Right renal cortex interstitium (tissue), 3 donors: ENCODE results near the gene SDC1. TPM values are rescaled to one million over a fixed set of nuclear protein-coding genes. Genes with fewer than 3 reads are reported as not detected.
"Not testable (repeated sequence)": the region's sequence is repeated elsewhere in the genome, so short reads cannot be mapped to it uniquely, and the experiment has no call there.

Source experiments
- DNase-seq, 3 donors: peaks; one replicate each; pipeline ENCODE4 v3.0.0-alpha.2; 2013; ENCODE audit warnings: low read depth in 3 of 3, low spot score in 2 of 3
- polyA plus RNA-seq, 3 donors: library from polyadenylated mRNA; unstranded; fragments of 120-200 nt; gene quantifications; one replicate each; pipeline ENCODE4 v1.2.1, GENCODE V29; 2013; ENCODE audit not compliant: insufficient read length in 3 of 3

SDC1 gene, protein sequence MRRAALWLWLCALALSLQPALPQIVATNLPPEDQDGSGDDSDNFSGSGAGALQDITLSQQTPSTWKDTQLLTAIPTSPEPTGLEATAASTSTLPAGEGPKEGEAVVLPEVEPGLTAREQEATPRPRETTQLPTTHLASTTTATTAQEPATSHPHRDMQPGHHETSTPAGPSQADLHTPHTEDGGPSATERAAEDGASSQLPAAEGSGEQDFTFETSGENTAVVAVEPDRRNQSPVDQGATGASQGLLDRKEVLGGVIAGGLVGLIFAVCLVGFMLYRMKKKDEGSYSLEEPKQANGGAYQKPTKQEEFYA
- polyA plus RNA-seq = 10 to 100 TPM; 19.7 to 24.1 (median 20.2) TPM

DNA sequence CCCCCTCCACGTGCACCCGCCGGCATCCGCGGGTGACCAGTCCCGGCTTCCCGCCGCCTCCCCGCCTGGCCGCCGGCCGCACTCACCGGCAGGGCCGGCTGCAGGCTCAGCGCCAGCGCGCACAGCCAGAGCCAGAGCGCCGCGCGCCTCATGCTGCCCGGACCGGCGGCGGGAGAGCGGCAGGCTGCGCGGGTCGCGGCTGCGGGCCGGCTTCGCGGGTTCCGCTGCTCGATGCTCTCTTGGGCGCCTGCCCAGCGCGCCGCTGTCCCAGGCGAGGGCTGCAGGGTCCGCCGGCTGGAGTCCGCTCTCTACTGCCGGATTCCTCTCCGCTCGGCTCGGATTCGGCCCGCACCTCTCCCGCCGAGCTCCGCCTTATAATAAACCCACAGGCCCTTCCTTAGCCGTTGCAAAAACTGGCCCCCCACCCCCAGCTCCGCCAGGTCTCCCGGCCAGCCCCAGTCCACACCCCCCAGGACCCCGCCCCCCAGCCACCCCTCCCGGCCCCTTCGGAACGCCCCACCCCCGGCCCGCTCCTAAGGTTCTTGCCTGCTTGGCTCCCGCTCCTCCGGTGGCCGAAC is at the start of gene SDC1:
SDC1 (minus strand) TSS at position 415 of the 578 bp plus-strand sequence; CDS start at position 152, 263 bp downstream.
- no peak for DNase-seq

DNA sequence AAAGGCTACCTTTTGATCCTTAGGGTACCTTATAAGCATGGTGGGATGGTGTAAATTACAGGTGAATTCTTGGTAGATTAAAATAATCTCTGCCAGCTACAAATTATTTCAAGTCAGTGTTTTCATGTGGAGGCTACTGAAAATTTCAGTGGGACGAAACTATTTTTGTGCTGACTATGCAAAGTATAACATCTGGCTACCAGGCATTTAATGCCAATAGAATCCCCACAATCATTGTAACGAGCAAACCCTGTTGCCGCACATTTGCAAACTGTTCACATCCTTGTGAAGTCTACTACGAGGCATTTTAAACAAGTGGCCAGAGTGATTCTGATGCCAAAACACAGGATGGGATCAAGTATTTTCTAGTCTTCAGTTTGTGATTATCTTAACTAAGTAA is 48.1 kb upstream of the SDC1 start:
- no peak for DNase-seq

DNA sequence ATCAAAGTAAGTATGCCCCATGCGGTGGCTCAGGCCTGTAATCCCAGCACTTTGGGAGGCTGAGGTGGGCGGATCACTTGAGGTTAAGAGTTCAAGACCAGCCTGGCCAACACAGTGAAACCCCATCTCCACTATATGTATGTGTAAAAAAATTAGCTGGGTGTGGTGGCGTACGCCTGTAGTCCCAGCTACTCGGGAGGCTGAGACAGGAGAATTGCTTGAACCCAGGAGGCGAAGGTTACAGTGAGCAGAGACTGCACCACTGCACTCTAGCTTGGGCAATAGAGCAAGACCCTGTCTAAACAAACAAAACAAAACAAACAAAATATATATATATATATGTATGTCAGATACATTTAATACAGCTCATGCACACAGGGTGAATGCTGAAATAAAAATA is 43.4 kb upstream of the SDC1 start:
- not testable (repeated sequence) for DNase-seq

DNA sequence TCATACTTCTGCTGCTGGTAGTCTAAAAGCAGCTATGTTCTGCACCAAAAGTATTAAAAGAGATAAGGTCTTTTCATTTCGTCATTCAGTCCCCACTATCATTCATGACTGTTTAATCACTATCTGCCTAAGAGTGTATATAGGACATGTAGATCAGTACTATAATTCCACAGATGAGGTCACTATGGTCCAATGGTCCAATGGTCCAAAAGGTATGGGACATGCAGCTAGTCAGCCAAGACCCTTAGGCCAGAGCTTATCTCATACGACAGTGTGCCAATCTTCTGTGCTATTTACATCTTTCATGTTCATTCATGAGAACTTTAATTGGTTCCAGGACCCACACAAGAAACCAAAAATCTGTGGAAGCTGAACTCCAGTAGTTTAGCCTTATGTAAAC is 42.6 kb upstream of the SDC1 start:
- no peak for DNase-seq

DNA sequence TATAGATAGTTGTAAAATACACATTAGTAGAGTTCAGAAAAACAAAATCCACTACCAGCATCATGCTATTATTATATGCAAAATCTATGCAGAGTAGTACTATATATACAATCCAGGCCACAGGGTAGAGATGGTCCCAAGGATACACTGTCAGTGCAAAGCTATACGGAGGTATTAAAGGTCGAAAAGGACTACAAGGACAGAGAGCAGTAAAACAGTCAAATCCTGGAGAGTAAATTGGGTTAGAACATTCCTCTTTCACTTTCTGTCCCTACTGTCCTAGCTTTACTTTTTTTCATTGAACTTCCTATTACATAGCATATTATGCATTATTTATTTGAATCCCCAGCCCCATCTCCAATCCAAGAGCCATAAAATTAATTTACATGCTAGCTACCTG is 39.7 kb upstream of the SDC1 start:
- no peak for DNase-seq

DNA sequence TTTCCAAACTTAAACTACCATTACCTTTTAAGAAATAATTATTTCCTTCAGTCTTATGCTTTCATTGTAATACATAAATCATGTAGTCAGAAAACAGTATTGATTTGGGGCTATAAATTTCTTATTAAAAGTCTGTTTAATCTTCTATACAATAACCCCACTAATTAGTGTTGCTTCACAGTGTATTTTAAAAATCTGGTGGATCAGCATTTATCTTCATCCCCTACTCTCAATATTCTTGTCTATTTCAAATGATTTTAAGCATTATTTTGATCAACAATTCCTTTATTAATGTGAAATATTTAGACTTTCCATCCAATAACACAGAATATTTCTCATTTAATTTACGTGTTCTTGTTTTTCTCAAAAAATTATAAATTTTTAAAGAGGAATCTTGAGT is 32.5 kb upstream of the SDC1 start:
- DNase-seq = no peak

DNA sequence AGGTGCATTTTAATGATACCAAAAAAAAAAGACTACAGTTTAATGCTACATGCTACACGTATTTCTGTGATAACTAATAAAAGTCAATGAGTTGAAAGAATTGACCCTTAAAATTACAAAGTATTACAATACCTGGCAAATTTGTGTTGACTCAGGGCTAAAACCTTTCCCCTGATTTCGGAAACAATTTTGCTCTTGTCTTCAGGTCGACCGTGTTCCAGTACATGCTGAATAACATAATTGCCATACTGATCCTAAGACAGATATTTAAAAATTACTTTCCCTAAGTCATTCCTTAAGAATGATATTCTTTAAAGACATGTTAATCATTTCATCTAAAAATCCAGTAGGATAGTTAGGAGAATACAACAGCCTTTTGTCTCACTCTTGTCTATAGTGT is 29.8 kb upstream of the SDC1 start:
- no peak for DNase-seq

DNA sequence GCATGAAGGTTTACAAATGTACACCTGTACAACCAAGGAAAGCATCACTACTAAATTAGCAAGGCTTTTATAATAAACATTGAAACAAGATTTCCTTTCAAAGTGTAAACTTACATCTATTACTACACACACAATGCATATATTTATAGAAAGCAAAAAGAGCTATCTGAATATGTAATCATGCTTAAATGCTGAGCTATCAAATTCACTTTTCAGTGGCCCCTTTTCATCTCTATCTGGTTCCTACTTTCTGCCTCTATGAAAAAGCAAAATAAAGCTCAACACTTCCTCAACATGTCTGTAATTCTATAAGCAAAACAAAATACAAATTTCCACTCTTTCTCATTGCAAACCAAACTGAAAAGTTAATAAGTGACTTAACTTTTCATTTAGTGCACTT is 25.5 kb upstream of the SDC1 start:
- DNase-seq = no peak

DNA sequence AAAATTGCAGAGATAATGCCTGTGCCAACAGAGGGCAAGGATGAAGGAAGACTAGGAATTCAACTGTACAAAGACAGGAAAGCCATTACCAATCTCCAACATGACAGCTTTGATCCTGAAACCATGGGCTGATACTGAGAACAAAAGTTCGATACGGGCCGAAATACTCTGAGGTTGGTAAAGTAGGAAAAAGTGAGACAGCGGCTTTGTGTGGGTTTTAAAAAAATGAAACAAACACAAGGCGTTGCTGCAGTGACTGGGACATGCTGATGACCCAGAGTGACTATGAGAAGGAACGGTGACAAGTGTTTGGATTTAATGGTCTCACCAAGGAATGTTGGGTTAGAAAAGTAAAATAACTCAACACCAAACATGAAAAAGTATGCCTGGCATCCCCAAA is 24.2 kb upstream of the SDC1 start:
- no peak for DNase-seq

DNA sequence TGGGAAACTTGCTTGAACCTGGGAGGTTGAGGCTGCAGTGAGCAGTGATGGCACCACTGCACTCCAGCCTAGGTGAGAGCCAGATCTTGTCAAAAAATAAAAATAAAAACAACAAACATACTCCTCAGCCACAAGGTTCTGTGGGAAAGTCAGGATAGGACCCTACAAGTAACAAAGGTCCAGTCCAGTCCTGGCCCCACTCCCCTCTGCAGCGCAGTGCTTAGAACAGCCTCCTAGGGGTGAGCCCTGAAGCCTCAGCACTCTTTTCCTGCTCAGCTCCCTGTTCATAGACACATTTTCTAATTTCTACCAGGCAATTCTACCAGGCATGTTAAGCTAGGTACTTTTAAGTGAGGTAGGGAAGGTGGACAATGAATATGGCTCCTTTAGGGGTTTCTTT is 22.2 kb upstream of the SDC1 start:
- DNase-seq = no peak

DNA sequence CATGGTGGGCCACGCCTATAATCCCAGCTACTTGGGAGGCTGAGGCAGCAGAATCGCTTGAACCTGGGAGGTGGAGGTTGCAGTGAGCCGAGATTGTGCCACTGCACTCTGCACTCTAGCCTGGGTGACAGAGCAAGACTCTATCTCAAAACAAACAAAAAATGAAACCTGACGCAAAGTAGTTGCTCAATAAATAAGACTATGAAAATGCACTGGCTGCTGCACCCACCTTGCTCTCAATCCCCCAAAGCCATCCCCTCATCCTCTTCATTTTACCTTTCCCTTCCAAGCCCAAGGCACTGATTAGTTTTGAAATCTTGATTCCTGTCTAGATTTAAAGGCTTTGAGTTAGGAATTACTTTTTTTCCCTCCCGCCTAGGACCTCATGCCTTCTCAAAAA is 18.7 kb upstream of the SDC1 start:
- DNase-seq = not testable (repeated sequence)

DNA sequence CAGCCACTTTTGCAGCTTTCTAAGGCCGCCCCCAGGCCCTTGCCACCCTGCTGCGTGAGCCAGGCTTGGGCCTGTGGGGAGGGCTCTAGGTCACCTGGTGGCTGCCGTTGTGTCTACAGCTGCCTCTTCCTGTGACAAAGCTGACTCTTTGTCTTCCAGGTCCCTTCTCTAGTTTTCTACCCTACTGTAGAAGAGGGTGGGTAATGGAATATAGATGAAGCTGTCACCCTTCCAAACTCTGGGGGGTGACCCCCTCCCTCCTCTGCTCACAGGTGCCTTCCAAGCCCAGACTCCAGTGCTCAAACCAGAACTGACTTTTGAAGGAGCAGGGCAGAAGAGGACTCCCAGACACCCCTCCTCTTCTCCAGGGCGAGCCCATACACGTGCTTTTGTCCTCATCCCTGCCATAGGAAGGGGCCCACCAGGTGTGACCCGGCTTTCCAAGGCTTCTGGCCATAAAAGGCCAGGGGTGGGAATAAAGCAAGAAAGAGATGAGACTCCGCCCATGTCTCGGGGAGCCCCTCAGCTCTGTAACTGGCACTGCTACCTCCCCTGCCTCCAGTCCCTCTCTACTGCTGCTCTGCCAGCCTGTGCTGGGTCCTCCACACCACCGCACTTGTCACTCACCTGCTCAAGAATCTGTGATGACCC is 17.9 kb upstream of the SDC1 start:
- no peak for DNase-seq

DNA sequence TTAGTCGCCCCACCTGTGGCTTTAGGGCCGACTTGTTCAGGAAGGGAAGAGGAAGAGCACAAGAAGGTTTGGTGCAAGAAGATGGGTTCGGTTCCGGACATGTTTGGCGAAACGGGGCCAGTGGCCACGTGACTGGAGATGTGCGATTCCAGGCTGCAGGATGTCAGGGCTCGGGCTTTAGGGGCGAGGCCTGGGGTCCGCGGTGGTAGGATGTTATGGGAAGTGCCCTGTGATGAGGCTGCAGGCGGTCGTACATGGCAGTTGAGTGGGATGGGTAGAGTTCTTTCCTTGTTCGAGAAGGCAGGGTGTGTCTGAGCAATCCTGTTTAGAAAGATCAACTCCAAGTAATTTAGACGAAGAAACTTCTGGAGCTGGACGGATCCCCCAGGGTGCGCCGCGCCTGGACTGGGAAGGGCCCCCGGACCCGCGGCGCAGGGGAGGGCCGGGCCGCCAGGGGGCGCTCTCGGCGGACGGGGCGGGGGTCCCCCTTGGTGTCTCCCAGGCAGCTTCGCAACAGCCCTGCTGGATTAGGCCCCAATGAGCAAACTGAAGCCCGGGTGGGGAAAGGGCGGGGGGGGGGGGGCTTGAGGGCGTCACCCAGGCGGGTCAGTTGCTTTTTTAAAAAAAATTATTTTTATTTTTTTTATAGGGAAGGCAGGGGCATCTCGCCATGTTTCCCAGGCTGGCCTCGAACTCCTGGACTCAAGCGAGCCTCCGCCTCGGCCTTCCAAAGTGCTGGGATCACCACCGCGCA is 17.2 kb upstream of the SDC1 start:
- DNase-seq = no peak

DNA sequence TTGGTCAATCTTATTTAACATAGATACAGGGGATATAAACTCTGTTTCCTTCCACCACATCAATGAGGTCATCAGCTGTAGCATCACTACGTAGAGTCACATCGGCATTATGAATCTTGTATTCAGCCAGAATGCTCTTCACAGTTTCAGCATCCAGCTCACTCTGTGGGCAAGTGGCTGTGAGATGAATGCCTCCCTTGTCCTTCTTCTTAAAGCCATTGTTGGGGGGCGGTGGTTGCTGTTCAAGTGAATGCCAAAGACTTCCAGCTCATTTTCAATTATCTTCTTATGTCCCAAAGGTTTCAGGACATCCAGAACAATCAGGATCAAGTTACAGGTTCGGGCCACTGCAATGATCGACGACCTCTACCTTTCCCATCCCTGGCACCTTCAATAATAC is 15.4 kb upstream of the SDC1 start:
- DNase-seq = not testable (repeated sequence)

DNA sequence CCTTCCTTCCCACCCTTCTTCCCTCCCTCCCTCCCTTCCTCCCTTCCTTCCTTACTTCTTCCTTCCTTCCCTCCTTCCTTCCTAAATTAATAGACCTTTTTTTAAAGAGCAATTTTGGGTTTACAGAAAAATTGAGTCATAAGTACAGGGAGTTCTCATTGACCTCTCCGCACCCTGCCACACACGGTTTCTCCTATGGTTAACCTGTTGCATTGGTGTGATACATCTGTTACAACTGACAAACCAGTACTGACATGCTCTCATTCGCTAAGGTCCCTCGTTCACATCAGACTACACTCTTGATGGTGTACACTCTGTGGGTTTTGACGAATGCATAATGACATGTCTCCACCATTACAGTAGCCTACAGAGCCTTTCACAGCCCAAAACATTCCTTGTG is 11.6 kb upstream of the SDC1 start:
- no peak for DNase-seq

DNA sequence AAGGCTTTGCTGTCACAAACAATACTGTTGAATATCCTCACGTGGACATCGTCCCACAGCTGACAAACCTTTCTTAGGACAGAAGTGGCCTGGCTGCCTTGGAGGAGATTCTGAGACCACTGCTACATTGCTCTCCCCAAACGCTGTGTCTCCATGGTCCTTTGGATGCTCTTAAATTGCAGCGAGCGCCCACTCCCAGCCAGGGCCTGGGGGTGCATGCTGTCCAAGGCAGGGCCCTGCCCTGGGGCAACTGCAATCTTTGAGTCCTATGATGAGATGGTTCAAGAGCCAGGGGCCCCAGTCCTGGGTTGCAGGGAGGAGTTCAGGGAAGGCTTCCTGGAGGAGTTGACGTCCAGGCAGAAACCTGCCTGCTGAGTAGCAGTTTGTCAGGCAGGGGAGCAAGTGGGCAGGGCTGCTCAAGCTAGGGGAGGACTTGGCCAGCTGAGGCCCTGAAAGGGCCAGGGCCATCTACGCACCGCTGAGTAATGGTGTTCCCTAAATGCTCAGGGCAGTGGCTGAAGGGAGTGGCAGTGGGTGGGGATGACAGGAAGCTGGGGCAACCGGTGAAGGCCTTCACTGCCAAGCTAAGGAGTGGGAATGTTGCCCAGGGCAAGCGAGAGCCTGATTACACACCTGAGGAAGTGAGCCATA is 10.8 kb upstream of the SDC1 start:
- no peak for DNase-seq

DNA sequence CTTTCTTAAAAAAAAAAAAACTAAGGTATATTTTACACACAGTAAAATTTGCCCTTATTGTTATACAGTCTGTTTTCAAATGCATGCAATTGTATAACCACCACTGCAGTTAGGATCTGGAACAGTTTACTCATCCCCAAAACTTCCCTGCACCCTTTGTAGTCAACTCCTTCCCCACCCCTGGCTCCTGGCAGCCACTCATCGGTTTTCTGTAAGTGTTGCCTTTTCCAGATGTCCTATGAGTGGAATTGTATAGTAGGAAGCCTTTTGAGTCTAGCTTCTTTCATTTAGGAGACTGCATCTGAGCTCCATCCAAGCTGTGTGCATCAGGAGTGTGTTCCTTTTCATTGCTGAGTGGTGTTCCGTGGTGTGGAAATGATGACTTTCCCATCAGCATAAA is 9.7 kb upstream of the SDC1 start:
- DNase-seq = not testable (repeated sequence)

DNA sequence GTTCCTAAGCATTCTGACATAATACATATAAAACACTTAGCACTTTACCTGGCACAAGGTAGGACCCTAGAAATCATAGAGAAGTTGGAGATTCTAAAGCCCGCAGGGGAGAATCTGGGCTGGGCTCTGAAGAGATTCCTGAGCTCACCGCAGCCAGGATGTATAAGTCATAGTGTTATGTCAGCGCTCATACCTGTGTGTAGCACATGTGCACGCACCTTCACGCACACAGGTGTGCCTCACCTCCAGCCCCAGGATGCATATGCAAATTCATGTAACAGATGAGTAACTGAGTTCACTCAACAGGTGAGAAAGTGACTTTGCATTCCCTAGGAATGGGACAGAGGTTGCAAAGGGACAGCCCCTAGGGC is 7.9 kb upstream of the SDC1 start:
- DNase-seq = no peak

DNA sequence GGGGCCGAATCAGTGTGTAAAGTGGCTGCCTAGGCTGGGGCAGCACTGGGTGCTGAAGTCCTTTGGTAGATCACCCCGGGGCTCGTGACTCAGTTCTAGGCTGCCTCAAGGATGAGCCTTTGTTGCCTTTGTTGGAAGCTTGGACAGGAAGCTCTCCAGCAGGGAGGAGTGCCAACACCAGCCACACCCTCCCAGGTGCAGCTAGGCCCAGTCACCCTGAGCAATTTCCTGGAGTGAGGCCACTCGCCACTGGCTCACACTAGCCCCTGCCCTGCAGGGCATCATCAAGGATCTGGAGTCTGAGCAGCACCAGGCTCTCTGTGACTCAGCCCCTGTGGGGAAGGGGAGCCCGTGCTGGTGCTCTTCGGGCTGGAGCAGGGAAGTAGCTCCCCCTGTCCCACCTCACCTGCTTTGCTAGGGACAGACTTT is 6.7 kb upstream of the SDC1 start:
- DNase-seq = no peak

DNA sequence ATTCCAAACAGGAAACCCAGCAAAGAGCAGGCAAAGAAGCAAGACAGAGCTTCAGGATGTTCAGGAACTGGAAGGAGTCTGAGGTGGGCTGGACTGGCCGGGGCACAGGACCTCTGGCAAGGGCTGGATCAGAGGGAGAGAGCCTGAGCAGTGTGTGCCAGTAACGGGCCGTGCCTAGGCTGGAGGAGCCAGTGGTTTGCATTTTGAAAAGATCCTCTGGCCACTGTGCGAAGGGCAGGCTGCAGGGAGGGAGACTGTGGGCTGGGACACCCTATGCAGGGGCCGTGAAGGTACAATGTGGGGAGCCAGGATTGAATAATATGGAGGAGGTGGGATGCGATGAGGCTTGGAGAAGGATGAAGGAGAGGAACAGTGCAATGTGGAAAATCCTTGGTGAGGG is 6.2 kb upstream of the SDC1 start:
- no peak for DNase-seq

DNA sequence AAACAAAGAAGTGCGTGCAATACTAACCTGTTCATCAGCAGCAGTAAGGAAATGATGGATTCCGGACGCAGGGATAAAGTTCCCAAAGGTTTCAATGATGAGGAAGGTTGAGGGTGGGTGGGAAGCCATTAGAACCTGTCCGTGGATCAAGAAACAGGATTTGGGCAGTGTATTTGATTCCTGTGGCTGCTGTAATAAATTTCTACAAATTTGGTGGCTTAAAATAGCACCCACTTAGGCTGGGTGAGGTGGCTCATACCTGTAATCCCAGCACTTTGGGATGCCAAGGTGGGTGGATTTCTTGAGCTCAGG is 5.1 kb upstream of the SDC1 start:
- DNase-seq = no peak
